GM19035 (cell line): Measurements from ENCODE around the gene NET1.
"Not testable (repeated sequence)": the region's sequence is repeated elsewhere in the genome, so short reads cannot be mapped to it uniquely, and the experiment has no call there.

Source experiments
- ATAC-seq: cut with Tn5 transposase; IDR thresholded peaks from one replicate; pipeline ENCODE4 v1.9.1; 2021; ENCODE audit not compliant: unreplicated experiment

NET1 gene

GRCh38 chr10:5412277-5412941 is at the start of gene NET1:
Gene NET1 (plus strand): TSS chr10:5412557. CDS start chr10:5412693, 136 bp downstream.
- peak; percentile 98 for ATAC-seq

GRCh38 chr10:5362873-5363272 is 49.5 kb upstream of the NET1 start:
- ATAC-seq, result no peak

- ATAC-seq, result no peak
Measured at GRCh38 chr10:5364374-5364773, 48.0 kb upstream of the NET1 start.

- no peak for ATAC-seq
Measured at GRCh38 chr10:5364890-5365338, 47.4 kb upstream of the NET1 start, which contains the start of gene UCN3. Gene UCN3 (plus strand): TSS chr10:5364966. CDS start chr10:5373721, 8,755 bp downstream.

- ATAC-seq, result no peak
Measured at GRCh38 chr10:5365928-5366327, 46.4 kb upstream of the NET1 start.

GRCh38 chr10:5369362-5370158 is 42.8 kb upstream of the NET1 start:
- no peak for ATAC-seq

- no peak for ATAC-seq
Measured at GRCh38 chr10:5370493-5371352, 41.6 kb upstream of the NET1 start.

GRCh38 chr10:5373307-5373706 is 39.0 kb upstream of the NET1 start:
- no peak for ATAC-seq

- no peak for ATAC-seq
Measured at GRCh38 chr10:5373891-5374611, 38.3 kb upstream of the NET1 start.

GRCh38 chr10:5376450-5376849 is 35.9 kb upstream of the NET1 start:
- no peak for ATAC-seq

- not testable (repeated sequence) for ATAC-seq
Measured at GRCh38 chr10:5379202-5379601, 33.2 kb upstream of the NET1 start.

GRCh38 chr10:5380395-5380794 is 32.0 kb upstream of the NET1 start:
- not testable (repeated sequence) for ATAC-seq

GRCh38 chr10:5381187-5381586 is 31.2 kb upstream of the NET1 start:
- ATAC-seq, result no peak

- no peak for ATAC-seq
Measured at GRCh38 chr10:5385224-5385623, 27.1 kb upstream of the NET1 start.

- no peak for ATAC-seq
Measured at GRCh38 chr10:5387169-5387568, 25.2 kb upstream of the NET1 start.

- no peak for ATAC-seq
Measured at GRCh38 chr10:5390607-5391205, 21.7 kb upstream of the NET1 start.

GRCh38 chr10:5391790-5392189 is 20.6 kb upstream of the NET1 start:
- ATAC-seq, result no peak

GRCh38 chr10:5393529-5393928 is 18.8 kb upstream of the NET1 start:
- ATAC-seq, result no peak

GRCh38 chr10:5395168-5395567 is 17.2 kb upstream of the NET1 start:
- no peak for ATAC-seq
